Gastroesophageal sphincter (tissue), 3 donors: Measurements from ENCODE around the gene ZFHX3.

Source experiments
- POLR2A ChIP-seq, 2 donors: fragments of 450-650 bp; IDR thresholded peaks; one replicate each; pipeline ENCODE4 v1.6.1; 2017; ENCODE audit warnings: antibody characterized with exemption in 2 of 2, mild to moderate bottlenecking in 2 of 2, moderate library complexity in 1 of 2
- POLR2AphosphoS5 ChIP-seq: sonication (generic); formaldehyde crosslinking; IDR thresholded peaks from one replicate; pipeline ENCODE4 v1.6.1; 2017; ENCODE audit warnings: antibody characterized with exemption
- TF ChIP-seq, protein P1 (sequence below), 4 experiments: fragments of 200-600 bp in 2 of 4; fragments of 450-650 bp in 2 of 4; sonication (generic) in 1 of 4; IDR thresholded peaks; one replicate each; pipeline ENCODE4 v1.5.1; 2017 to 2019; ENCODE audit warnings: antibody characterized with exemption in 4 of 4, mild to moderate bottlenecking in 2 of 4, moderate library complexity in 2 of 4

GRCh38 chr16:72809446-72809845, 238.5 kb downstream of the ZFHX3 start:
- TF ChIP-seq, protein P1, sequence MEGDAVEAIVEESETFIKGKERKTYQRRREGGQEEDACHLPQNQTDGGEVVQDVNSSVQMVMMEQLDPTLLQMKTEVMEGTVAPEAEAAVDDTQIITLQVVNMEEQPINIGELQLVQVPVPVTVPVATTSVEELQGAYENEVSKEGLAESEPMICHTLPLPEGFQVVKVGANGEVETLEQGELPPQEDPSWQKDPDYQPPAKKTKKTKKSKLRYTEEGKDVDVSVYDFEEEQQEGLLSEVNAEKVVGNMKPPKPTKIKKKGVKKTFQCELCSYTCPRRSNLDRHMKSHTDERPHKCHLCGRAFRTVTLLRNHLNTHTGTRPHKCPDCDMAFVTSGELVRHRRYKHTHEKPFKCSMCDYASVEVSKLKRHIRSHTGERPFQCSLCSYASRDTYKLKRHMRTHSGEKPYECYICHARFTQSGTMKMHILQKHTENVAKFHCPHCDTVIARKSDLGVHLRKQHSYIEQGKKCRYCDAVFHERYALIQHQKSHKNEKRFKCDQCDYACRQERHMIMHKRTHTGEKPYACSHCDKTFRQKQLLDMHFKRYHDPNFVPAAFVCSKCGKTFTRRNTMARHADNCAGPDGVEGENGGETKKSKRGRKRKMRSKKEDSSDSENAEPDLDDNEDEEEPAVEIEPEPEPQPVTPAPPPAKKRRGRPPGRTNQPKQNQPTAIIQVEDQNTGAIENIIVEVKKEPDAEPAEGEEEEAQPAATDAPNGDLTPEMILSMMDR (IDR thresholded peaks at IDR 0.05) = no peak
- TF ChIP-seq POLR2A (IDR thresholded peaks at IDR 0.05) (no peak), POLR2AphosphoS5 (no peak)
